DND-41 (cell line): Measurements from ENCODE around the gene A1BG.
A peak's percentile ranks its signal among the peaks of the same experiment; 100 is the strongest.

Source experiments
- ATAC-seq: fragments of 200-7000 bp; cut with Tn5 transposase; 3 replicates; pipeline ENCODE4 v1.9.1; 2021; ENCODE audit warnings: low read depth; ENCODE audit not compliant: insufficient read depth
- DNase-seq: peaks from one replicate; pipeline ENCODE4 v3.0.0-alpha.2; 2020
- H2AFZ ChIP-seq: 2 replicates; pipeline ENCODE4 v1.6.0; 2012; ENCODE audit warnings: low read depth, low read length
- H3K27ac ChIP-seq: 2 replicates; pipeline ENCODE4 v1.5.1; 2012; ENCODE audit warnings: low read length, inconsistent platforms
- H3K27me3 ChIP-seq: fragments of 200-600 bp; sonication (generic); 2 replicates; pipeline ENCODE4 v1.6.0; 2012; ENCODE audit warnings: low read length, mild to moderate bottlenecking, inconsistent platforms; ENCODE audit not compliant: insufficient read depth, poor library complexity
- H3K36me3 ChIP-seq: 2 replicates; pipeline ENCODE4 v1.5.1; 2012; ENCODE audit warnings: low read length, inconsistent platforms; ENCODE audit not compliant: insufficient read depth
- H3K4me1 ChIP-seq: 2 replicates; pipeline ENCODE4 v1.5.1; 2012; ENCODE audit warnings: mild to moderate bottlenecking, low read length; ENCODE audit not compliant: insufficient read depth
- H3K4me2 ChIP-seq: 2 replicates; pipeline ENCODE4 v1.6.0; 2012; ENCODE audit warnings: mild to moderate bottlenecking, moderate library complexity, low read length, inconsistent platforms; ENCODE audit not compliant: insufficient read depth
- H3K4me3 ChIP-seq, 2 experiments: fragments of 200-600 bp in 1 of 2; shearing (Covaris generic) in 1 of 2; 2 replicates each; pipeline ENCODE4 v1.5.1; 2012 to 2016; ENCODE audit warnings: inconsistent platforms in 2 of 2, low read length in 2 of 2, mild to moderate bottlenecking in 2 of 2, low read depth in 1 of 2, moderate library complexity in 1 of 2
- H3K79me2 ChIP-seq: 2 replicates; pipeline ENCODE4 v1.6.0; 2012; ENCODE audit warnings: low read length, inconsistent platforms; ENCODE audit not compliant: insufficient read depth
- H3K9ac ChIP-seq: 2 replicates; pipeline ENCODE4 v1.6.0; 2012; ENCODE audit warnings: low read depth, mild to moderate bottlenecking, inconsistent platforms, low read length, moderate library complexity
- H3K9me3 ChIP-seq: 2 replicates; pipeline ENCODE4 v1.5.1; 2012; ENCODE audit warnings: low read length, moderate library complexity, mild to moderate bottlenecking, inconsistent platforms; ENCODE audit not compliant: insufficient read depth, severe bottlenecking
- H4K20me1 ChIP-seq: 2 replicates; pipeline ENCODE4 v1.6.0; 2012; ENCODE audit warnings: low read length; ENCODE audit not compliant: insufficient read depth
- CTCF ChIP-seq: IDR thresholded peaks from 2 replicates; pipeline ENCODE4 v1.5.1; 2012; ENCODE audit warnings: borderline replicate concordance, low read length, moderate library complexity, mild to moderate bottlenecking; ENCODE audit not compliant: poor library complexity, severe bottlenecking; ENCODE audit errors: extremely low read depth
- EZH2 ChIP-seq: IDR thresholded peaks from 3 replicates; pipeline ENCODE4 v1.6.1; 2012; ENCODE audit warnings: borderline replicate concordance, low read depth, mild to moderate bottlenecking, moderate library complexity, low read length, inconsistent platforms; ENCODE audit not compliant: severe bottlenecking

The A1BG gene

GRCh38 chr19:58317476-58318072 lies 35.7 kb downstream of the A1BG start:
- Histone ChIP-seq H3K27me3 (no peaks in the 10 kb centered on the region), H3K27ac (no peak overlapping the region), H3K9me3 (no peaks in the 10 kb centered on the region), H2AFZ (no peak overlapping the region), H3K4me1 (no peaks in the 10 kb centered on the region), H3K9ac (no peak overlapping the region), H3K36me3 (peaks cover 37% of the 10 kb centered on the region), H3K79me2 (no peaks in the 10 kb centered on the region; the same call in 1 of the 2 replicates), H3K4me2 (no peak overlapping the region), H4K20me1 (peaks cover 48% of the 10 kb centered on the region; the same call in 1 of the 2 replicates), H3K4me3 (no peak overlapping the region)
- ATAC-seq (peak; percentile 73; the same call in 2 of the 3 replicates), DNase-seq (peak; percentile 60)
- no peak for TF ChIP-seq EZH2
- TF ChIP-seq CTCF, result no peak

- no peak overlapping the region for H3K9ac ChIP-seq
- no peak overlapping the region for H3K4me3 ChIP-seq
- no peak overlapping the region for H2AFZ ChIP-seq
- H4K20me1 ChIP-seq, result peaks cover 63% of the 10 kb centered on the region
- no peaks in the 10 kb centered on the region for H3K4me1 ChIP-seq
- no peaks in the 10 kb centered on the region for H3K27me3 ChIP-seq
- H3K36me3 ChIP-seq, result peaks cover 52% of the 10 kb centered on the region
- peaks cover 7% of the 10 kb centered on the region for H3K79me2 ChIP-seq
- no peak overlapping the region for H3K4me2 ChIP-seq
- no peaks in the 10 kb centered on the region for H3K9me3 ChIP-seq
- DNase-seq, result no peak
- no peak for ATAC-seq
- no peak for TF ChIP-seq CTCF
- no peak for TF ChIP-seq EZH2
- no peak overlapping the region for H3K27ac ChIP-seq
Measured at GRCh38 chr19:58315580-58315979, 37.7 kb downstream of the A1BG start.

GRCh38 chr19:58311345-58311865 lies 41.9 kb downstream of the A1BG start:
- H2AFZ ChIP-seq, result no peak overlapping the region
- DNase-seq (no peak), ATAC-seq (no peak)
- no peaks in the 10 kb centered on the region for H3K9me3 ChIP-seq
- H3K36me3 ChIP-seq, result peaks cover 91% of the 10 kb centered on the region
- no peaks in the 10 kb centered on the region for H3K27me3 ChIP-seq
- peaks cover 41% of the 10 kb centered on the region for H4K20me1 ChIP-seq
- no peak overlapping the region for H3K27ac ChIP-seq
- H3K4me3 ChIP-seq, result no peak overlapping the region
- no peak overlapping the region for H3K4me2 ChIP-seq
- peaks cover 13% of the 10 kb centered on the region for H3K4me1 ChIP-seq
- no peak overlapping the region for H3K9ac ChIP-seq
- H3K79me2 ChIP-seq, result peaks cover 46% of the 10 kb centered on the region
- TF ChIP-seq EZH2 (no peak), CTCF (no peak)
